GM23248 (cell line): ENCODE data around the gene PRDX4.

Experiments
- EZH2 ChIP-seq: fragments of 200-600 bp; sonication (generic); IDR thresholded peaks from 2 replicates; pipeline ENCODE4 v1.6.1; 2018; ENCODE audit warnings: antibody characterized with exemption, mild to moderate bottlenecking; ENCODE audit not compliant: insufficient read depth, poor library complexity, severe bottlenecking
- EZH2phosphoT487 ChIP-seq: fragments of 200-600 bp; sonication (generic); IDR thresholded peaks from 2 replicates; pipeline ENCODE4 v1.6.1; 2018; ENCODE audit warnings: antibody characterized with exemption, moderate library complexity, mild to moderate bottlenecking, low read depth; ENCODE audit not compliant: insufficient read depth

DNA sequence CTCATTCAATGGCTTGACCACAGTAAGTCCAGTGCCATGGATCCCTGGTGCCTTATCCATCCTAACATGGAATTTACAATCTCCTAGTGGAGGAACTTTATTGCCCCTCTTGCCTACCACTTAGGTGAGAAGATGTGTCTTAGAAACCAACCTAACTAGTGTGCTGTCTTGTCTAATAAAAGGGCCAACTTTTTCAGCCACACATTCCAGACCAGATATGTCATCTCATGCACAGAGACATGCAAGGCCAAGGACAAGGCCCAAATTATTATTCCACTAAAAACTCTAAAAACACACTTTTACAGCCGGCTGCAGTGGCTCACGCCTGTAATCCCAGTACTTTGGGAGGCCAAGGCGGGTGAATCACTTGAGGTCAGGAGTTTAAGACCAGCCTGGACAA, 10.6 kb upstream of the PRDX4 start:
- TF ChIP-seq EZH2 (no peak), EZH2phosphoT487 (no peak)
